Ishikawa (cell line): ENCODE results near the gene ITFG1.

Experiments used
- CEBPB ChIP-seq: IDR thresholded peaks from 2 replicates; pipeline ENCODE4 v1.6.1; 2012
- EGR1 ChIP-seq: IDR thresholded peaks from 2 replicates; pipeline ENCODE4 v1.6.1; 2012
- EP300 ChIP-seq: IDR thresholded peaks from 2 replicates; pipeline ENCODE4 v1.6.1; 2012; ENCODE audit warnings: borderline replicate concordance
- FOXM1 ChIP-seq: IDR thresholded peaks from 2 replicates; pipeline ENCODE4 v1.6.1; 2012; ENCODE audit warnings: low read depth, borderline replicate concordance
- NFIC ChIP-seq: IDR thresholded peaks from 2 replicates; pipeline ENCODE4 v1.6.1; 2012
- RAD21 ChIP-seq: IDR thresholded peaks from 2 replicates; pipeline ENCODE4 v1.6.1; 2012; ENCODE audit warnings: low read depth
- TAF1 ChIP-seq: IDR thresholded peaks from 2 replicates; pipeline ENCODE4 v1.6.1; 2012; ENCODE audit warnings: low read depth, mild to moderate bottlenecking
- TCF12 ChIP-seq: IDR thresholded peaks from 2 replicates; pipeline ENCODE4 v1.6.1; 2012; ENCODE audit warnings: low read depth
- TEAD4 ChIP-seq: IDR thresholded peaks from 2 replicates; pipeline ENCODE4 v1.6.1; 2012
- USF1 ChIP-seq: IDR thresholded peaks from 2 replicates; pipeline ENCODE4 v1.6.1; 2012
- YY1 ChIP-seq: IDR thresholded peaks from 2 replicates; pipeline ENCODE4 v1.6.1; 2012; ENCODE audit warnings: low read depth
- ZBTB7A ChIP-seq: IDR thresholded peaks from 2 replicates; pipeline ENCODE4 v1.6.1; 2012; ENCODE audit warnings: low read depth
- TF ChIP-seq, protein P1 (sequence below): IDR thresholded peaks from 2 replicates; pipeline ENCODE4 v1.6.1; 2012
- TF ChIP-seq, protein P2 (sequence below): IDR thresholded peaks from 2 replicates; pipeline ENCODE4 v1.6.1; 2012; ENCODE audit warnings: low read depth, mild to moderate bottlenecking

- no peak for TF ChIP-seq CEBPB
- TF ChIP-seq, protein P1, sequence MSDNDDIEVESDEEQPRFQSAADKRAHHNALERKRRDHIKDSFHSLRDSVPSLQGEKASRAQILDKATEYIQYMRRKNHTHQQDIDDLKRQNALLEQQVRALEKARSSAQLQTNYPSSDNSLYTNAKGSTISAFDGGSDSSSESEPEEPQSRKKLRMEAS: no peak
- no peak for TF ChIP-seq TCF12
- TF ChIP-seq TAF1: no peak
- TF ChIP-seq YY1: no peak
- no peak for TF ChIP-seq RAD21
- TF ChIP-seq ZBTB7A: no peak
- TF ChIP-seq EP300: no peak
- no peak for TF ChIP-seq NFIC
- TF ChIP-seq, protein P2, sequence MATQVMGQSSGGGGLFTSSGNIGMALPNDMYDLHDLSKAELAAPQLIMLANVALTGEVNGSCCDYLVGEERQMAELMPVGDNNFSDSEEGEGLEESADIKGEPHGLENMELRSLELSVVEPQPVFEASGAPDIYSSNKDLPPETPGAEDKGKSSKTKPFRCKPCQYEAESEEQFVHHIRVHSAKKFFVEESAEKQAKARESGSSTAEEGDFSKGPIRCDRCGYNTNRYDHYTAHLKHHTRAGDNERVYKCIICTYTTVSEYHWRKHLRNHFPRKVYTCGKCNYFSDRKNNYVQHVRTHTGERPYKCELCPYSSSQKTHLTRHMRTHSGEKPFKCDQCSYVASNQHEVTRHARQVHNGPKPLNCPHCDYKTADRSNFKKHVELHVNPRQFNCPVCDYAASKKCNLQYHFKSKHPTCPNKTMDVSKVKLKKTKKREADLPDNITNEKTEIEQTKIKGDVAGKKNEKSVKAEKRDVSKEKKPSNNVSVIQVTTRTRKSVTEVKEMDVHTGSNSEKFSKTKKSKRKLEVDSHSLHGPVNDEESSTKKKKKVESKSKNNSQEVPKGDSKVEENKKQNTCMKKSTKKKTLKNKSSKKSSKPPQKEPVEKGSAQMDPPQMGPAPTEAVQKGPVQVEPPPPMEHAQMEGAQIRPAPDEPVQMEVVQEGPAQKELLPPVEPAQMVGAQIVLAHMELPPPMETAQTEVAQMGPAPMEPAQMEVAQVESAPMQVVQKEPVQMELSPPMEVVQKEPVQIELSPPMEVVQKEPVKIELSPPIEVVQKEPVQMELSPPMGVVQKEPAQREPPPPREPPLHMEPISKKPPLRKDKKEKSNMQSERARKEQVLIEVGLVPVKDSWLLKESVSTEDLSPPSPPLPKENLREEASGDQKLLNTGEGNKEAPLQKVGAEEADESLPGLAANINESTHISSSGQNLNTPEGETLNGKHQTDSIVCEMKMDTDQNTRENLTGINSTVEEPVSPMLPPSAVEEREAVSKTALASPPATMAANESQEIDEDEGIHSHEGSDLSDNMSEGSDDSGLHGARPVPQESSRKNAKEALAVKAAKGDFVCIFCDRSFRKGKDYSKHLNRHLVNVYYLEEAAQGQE: no peak
- TF ChIP-seq FOXM1: no peak
- no peak for TF ChIP-seq USF1
- no peak for TF ChIP-seq TEAD4
- TF ChIP-seq EGR1: no peak
These were observed 182.4 kb downstream of the ITFG1 start for GRCh38 chr16:47278306-47278970.
